SU-DHL-6 (cell line): Measurements from ENCODE around the gene ZXDA.

Experiments used
- CTCF ChIP-seq: fragments of 200-600 bp; sonication (generic); IDR thresholded peaks from one replicate; pipeline ENCODE4 v1.5.1; 2017; ENCODE audit warnings: antibody characterized with exemption, mild to moderate bottlenecking, low read length, moderate library complexity; ENCODE audit not compliant: insufficient read depth, poor library complexity, severe bottlenecking
- EZH2phosphoT487 ChIP-seq: fragments of 200-600 bp; sonication (generic), shearing (Covaris generic); conservative IDR thresholded peaks from 2 replicates; pipeline ENCODE4 v1.6.1; 2018; ENCODE audit warnings: mild to moderate bottlenecking, antibody characterized with exemption, low read length, moderate library complexity, mixed read lengths

- TF ChIP-seq CTCF (no peak), EZH2phosphoT487 (no peak)
Measured at GRCh38 chrX:57902633-57903032, 7.6 kb downstream of the ZXDA start.
